Cardiac atrium fibroblast (primary cell): ENCODE results near the gene EXOC4. TPM values are rescaled to one million over a fixed set of nuclear protein-coding genes. Genes with fewer than 3 reads are reported as not detected.

ENCODE experiments used
- total RNA-seq: library from RNA; depleted of rRNA; stranded (reverse); fragments of >200 nt; gene quantifications from 2 replicates; pipeline ENCODE4 v1.2.3, GENCODE V29; 2015

The EXOC4 gene
- 41.7 and 44.7 TPM in 2 replicates for total RNA-seq

DNA sequence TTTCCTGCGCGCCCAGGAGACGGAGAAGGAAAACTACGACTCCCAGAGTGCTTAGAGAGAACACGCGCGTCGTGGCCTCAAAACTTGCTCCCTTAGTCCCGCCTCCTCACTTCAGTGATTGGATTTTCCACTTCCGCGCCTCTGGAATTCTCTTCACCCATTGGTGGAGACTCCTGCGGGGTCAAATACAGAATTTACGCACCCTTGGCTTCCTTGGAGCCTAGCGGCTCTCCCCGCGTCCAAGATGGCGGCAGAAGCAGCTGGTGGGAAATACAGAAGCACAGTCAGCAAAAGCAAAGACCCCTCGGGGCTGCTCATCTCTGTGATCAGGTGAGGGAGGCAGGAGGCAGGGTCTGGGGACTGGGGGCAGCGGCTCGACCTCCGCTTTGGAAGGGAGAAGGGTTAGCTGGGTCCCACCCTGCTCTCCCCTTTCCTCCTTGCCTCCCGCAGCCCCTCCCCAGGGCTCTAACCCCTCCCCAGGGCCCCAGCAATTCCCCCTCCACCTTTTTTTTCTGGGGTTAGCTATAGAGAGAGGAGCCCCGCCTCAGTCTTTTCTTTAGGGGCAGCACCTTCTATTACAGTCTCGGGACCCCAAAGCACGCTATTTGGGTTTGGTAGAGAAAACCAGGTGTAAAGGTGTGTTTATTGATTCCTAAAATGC is at the start of gene EXOC4:
Gene EXOC4, plus strand, starts transcription at position 221 of the 661 bp plus-strand sequence.

Other genes starting within 250 kb of the EXOC4 start
- gene CHCHD3, start 171.0 kb upstream of the EXOC4 start, total RNA-seq, result 32.5 and 46.7 TPM in 2 replicates